GM12874 (cell line): ENCODE measurements around the gene PLEKHF1.

Experiments used
- CTCF ChIP-seq: IDR thresholded peaks from 2 replicates; pipeline ENCODE4 v1.5.1; 2011; ENCODE audit warnings: low read depth, mild to moderate bottlenecking, control low read depth, low read length, moderate library complexity; ENCODE audit not compliant: insufficient read depth

PLEKHF1 gene

GRCh38 chr19:29665215-29665825, at the start of gene PLEKHF1:
Gene PLEKHF1, plus strand, starts transcription at chr19:29665461. Its CDS starts 8,379 bp downstream, at chr19:29673840.
- TF ChIP-seq CTCF, result no peak

- TF ChIP-seq CTCF, result no peak
Measured at GRCh38 chr19:29615891-29616425, 49.3 kb upstream of the PLEKHF1 start.

GRCh38 chr19:29616541-29616940, 48.7 kb upstream of the PLEKHF1 start:
- no peak for TF ChIP-seq CTCF

- TF ChIP-seq CTCF, result no peak
Measured at GRCh38 chr19:29617366-29618266, 47.6 kb upstream of the PLEKHF1 start.

- no peak for TF ChIP-seq CTCF
Measured at GRCh38 chr19:29618434-29618833, 46.8 kb upstream of the PLEKHF1 start.

- no peak for TF ChIP-seq CTCF
Measured at GRCh38 chr19:29618871-29619270, 46.4 kb upstream of the PLEKHF1 start.

- TF ChIP-seq CTCF, result no peak
Measured at GRCh38 chr19:29620931-29621351, 44.3 kb upstream of the PLEKHF1 start.
